ENCODE data around the gene KCNK4. TPM values are rescaled to one million over a fixed set of nuclear protein-coding genes. Genes with fewer than 3 reads are reported as not detected.

Gene KCNK4
- total and polyA plus RNA-seq, 2 of the 13 experiments (the other 11 are each of a cell fraction or from before 2014, with no cell fraction given) = not detected

DNA sequence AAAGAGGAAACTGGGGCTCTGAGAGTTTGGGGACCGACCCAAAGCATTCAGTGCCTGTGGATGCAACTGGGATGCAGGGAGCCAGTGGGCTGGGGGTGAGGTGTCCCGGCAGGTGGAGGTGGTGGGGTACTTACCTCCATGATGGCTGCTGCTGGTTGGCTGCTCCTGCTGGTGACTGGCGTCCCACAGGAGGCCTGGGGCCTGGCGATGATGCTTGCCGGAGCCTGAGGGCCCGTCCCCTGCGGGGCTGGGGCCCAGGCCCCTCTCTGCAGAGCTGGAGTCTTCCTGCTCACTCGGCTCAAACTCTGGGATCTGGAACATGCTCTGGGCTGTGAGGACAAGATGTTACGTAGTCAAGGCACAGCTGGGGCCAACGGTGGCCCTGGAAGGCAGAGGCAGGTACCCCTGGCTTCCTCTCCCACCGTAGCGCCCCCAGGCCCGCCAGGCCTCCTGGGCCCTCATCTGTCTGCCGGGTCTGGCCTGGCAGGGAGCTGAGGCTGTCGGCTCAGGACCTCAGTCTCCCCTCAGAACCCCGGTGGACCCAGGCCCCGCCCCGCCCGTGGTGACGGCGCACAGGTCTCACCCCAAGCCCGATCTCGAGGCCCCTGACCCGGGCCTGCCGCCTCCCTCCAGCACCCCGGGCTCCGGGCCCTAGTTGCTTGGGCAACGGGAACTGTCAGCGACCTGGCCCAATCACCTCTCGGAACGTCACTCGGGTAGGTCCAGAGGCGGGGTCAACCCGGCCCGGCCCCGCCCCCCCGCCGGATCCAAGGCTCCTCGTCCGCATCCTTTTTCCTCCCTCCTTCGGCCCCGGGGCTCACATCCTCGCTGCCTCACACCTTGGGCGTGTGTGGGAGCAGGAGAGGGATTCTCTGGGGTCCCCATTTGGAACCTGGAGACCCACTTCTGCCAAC, 6.8 kb upstream of the KCNK4 start, which contains the start of gene BAD (continued):
- TF ChIP-seq, protein P1, sequence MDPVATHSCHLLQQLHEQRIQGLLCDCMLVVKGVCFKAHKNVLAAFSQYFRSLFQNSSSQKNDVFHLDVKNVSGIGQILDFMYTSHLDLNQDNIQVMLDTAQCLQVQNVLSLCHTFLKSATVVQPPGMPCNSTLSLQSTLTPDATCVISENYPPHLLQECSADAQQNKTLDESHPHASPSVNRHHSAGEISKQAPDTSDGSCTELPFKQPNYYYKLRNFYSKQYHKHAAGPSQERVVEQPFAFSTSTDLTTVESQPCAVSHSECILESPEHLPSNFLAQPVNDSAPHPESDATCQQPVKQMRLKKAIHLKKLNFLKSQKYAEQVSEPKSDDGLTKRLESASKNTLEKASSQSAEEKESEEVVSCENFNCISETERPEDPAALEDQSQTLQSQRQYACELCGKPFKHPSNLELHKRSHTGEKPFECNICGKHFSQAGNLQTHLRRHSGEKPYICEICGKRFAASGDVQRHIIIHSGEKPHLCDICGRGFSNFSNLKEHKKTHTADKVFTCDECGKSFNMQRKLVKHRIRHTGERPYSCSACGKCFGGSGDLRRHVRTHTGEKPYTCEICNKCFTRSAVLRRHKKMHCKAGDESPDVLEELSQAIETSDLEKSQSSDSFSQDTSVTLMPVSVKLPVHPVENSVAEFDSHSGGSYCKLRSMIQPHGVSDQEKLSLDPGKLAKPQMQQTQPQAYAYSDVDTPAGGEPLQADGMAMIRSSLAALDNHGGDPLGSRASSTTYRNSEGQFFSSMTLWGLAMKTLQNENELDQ (CRISPR knock-in tag; IDR thresholded peaks at IDR 0.05; ENCODE audit: borderline replicate concordance) = no peak
- no peak for TF ChIP-seq PHF21A (CRISPR knock-in tag; IDR thresholded peaks at IDR 0.05)
- TF ChIP-seq ZNF619 (CRISPR knock-in tag; IDR thresholded peaks at IDR 0.05) = no peak
- TF ChIP-seq, protein P2, sequence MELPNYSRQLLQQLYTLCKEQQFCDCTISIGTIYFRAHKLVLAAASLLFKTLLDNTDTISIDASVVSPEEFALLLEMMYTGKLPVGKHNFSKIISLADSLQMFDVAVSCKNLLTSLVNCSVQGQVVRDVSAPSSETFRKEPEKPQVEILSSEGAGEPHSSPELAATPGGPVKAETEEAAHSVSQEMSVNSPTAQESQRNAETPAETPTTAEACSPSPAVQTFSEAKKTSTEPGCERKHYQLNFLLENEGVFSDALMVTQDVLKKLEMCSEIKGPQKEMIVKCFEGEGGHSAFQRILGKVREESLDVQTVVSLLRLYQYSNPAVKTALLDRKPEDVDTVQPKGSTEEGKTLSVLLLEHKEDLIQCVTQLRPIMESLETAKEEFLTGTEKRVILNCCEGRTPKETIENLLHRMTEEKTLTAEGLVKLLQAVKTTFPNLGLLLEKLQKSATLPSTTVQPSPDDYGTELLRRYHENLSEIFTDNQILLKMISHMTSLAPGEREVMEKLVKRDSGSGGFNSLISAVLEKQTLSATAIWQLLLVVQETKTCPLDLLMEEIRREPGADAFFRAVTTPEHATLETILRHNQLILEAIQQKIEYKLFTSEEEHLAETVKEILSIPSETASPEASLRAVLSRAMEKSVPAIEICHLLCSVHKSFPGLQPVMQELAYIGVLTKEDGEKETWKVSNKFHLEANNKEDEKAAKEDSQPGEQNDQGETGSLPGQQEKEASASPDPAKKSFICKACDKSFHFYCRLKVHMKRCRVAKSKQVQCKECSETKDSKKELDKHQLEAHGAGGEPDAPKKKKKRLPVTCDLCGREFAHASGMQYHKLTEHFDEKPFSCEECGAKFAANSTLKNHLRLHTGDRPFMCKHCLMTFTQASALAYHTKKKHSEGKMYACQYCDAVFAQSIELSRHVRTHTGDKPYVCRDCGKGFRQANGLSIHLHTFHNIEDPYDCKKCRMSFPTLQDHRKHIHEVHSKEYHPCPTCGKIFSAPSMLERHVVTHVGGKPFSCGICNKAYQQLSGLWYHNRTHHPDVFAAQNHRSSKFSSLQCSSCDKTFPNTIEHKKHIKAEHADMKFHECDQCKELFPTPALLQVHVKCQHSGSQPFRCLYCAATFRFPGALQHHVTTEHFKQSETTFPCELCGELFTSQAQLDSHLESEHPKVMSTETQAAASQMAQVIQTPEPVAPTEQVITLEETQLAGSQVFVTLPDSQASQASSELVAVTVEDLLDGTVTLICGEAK (IDR thresholded peaks at IDR 0.05) = no peak
- TF ChIP-seq, protein P2 (CRISPR knock-in tag; IDR thresholded peaks at IDR 0.05) = no peak
- TF ChIP-seq HMG20A (CRISPR knock-in tag; IDR thresholded peaks at IDR 0.05; ENCODE audit: borderline replicate concordance) = no peak
- no peak for TF ChIP-seq RFX5 (IDR thresholded peaks at IDR 0.05; ENCODE audit: low read depth, low read length)
- TF ChIP-seq, protein P3, sequence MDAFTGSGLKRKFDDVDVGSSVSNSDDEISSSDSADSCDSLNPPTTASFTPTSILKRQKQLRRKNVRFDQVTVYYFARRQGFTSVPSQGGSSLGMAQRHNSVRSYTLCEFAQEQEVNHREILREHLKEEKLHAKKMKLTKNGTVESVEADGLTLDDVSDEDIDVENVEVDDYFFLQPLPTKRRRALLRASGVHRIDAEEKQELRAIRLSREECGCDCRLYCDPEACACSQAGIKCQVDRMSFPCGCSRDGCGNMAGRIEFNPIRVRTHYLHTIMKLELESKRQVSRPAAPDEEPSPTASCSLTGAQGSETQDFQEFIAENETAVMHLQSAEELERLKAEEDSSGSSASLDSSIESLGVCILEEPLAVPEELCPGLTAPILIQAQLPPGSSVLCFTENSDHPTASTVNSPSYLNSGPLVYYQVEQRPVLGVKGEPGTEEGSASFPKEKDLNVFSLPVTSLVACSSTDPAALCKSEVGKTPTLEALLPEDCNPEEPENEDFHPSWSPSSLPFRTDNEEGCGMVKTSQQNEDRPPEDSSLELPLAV (CRISPR knock-in tag; conservative IDR thresholded peaks at IDR 0.05; ENCODE audit: low read depth) = no peak
- TF ChIP-seq ZGPAT (CRISPR knock-in tag; IDR thresholded peaks at IDR 0.05) = no peak; the same call in 1 of the 2 replicates
- no peak for TF ChIP-seq DPF2 (CRISPR knock-in tag; IDR thresholded peaks at IDR 0.05; ENCODE audit: borderline replicate concordance, low read depth)
- TF ChIP-seq IKZF5 (CRISPR knock-in tag; IDR thresholded peaks at IDR 0.05) = no peak
- TF ChIP-seq ZNF496 (CRISPR knock-in tag; IDR thresholded peaks at IDR 0.05; ENCODE audit: insufficient replicate concordance) = no peak

All from HepG2 (cell line).